Kidney (tissue), 14 donors: ENCODE results near the gene LRPAP1. TPM values are rescaled to one million over a fixed set of nuclear protein-coding genes. Genes with fewer than 3 reads are reported as not detected.

Source experiments
- DNase-seq, 5 donors: peaks; one replicate each; pipeline ENCODE4 v3.0.0-alpha.2; 2013 to 2020
- FAIRE-seq: peaks from 2 replicates; lab custom pipeline; 2012; peaks lifted over from hg19 to GRCh38; lab: Jason Lieb, UNC
- H3K27ac ChIP-seq, 2 donors: one replicate each; pipeline ENCODE4 v1.7.0; 2013; ENCODE audit warnings: low read depth in 2 of 2, low read length in 2 of 2, inconsistent platforms in 1 of 2
- H3K27me3 ChIP-seq: one replicate; pipeline ENCODE4 v1.7.1; 2013; ENCODE audit warnings: low read length, inconsistent platforms; ENCODE audit not compliant: control insufficient read depth, insufficient read depth
- H3K36me3 ChIP-seq, 3 donors: one replicate each; pipeline versions ENCODE4 v1.7.0 to v1.7.1; 2013; ENCODE audit warnings: low read length in 3 of 3, control low read depth in 1 of 3, inconsistent platforms in 1 of 3; ENCODE audit not compliant: insufficient read depth in 3 of 3, control insufficient read depth in 2 of 3
- H3K4me1 ChIP-seq, 3 donors: one replicate each; pipeline versions ENCODE4 v1.7.0 to v1.7.1; 2013; ENCODE audit warnings: low read length in 3 of 3, inconsistent platforms in 1 of 3, low read depth in 1 of 3; ENCODE audit not compliant: control insufficient read depth in 2 of 3, insufficient read depth in 2 of 3
- H3K4me3 ChIP-seq, 3 donors: one replicate each; pipeline versions ENCODE4 v1.7.0 to v1.8.1; 2013; ENCODE audit warnings: low read length in 3 of 3, control low read depth in 1 of 3, inconsistent platforms in 1 of 3
- H3K9ac ChIP-seq, 3 donors: one replicate each; pipeline versions ENCODE4 v1.7.0 to v1.7.1; 2013; ENCODE audit warnings: low read length in 3 of 3, control low read depth in 1 of 3, inconsistent platforms in 1 of 3
- H3K9me3 ChIP-seq, 3 donors: one replicate each; pipeline versions ENCODE4 v1.7.0 to v1.7.1; 2013; ENCODE audit warnings: low read length in 3 of 3, control low read depth in 1 of 3, inconsistent platforms in 1 of 3; ENCODE audit not compliant: control insufficient read depth in 2 of 3, insufficient read depth in 1 of 3
- CTCF ChIP-seq: IDR thresholded peaks from 3 replicates; pipeline ENCODE4 v1.5.1; 2012; ENCODE audit warnings: mild to moderate bottlenecking, moderate library complexity, borderline replicate concordance; ENCODE audit not compliant: insufficient read depth; ENCODE audit errors: extremely low read depth
- intact Hi-C: fragments of 100-400 bp; cut with DNase I; formaldehyde crosslinking; loops from one replicate; pipeline ENCODE4 v1.11.1; 2022
- polyA plus RNA-seq: library from polyadenylated mRNA; stranded (reverse); fragments of 350-450 nt; fragmentation: Illumina TruSeq; extraction: RNeasy Lipid Tissue Mini Kit (QIAGEN cat#74804); gene quantifications from one replicate; pipeline ENCODE4 v1.2.3, GENCODE V29; 2014; ENCODE audit warnings: low read depth, low replicate concordance; ENCODE audit not compliant: insufficient read depth
- total RNA-seq: library from RNA; stranded (reverse); fragmentation: NEBNext Ultra II Directional; extraction: Animal tissue kit (Norgen Biotek cat#: 25700); gene quantifications from one replicate; pipeline ENCODE4 v1.2.1, GENCODE V29; 2021
- donor health status: control.
- donor health status: control.
- donor health status: control.
- donor health status: control.
- donor health status: control.
- donor health status: DM: yes; HTN: yes; CAD: no.
- donor health status: Normal renal cell carcinoma (clear cell type).

LRPAP1 gene
- total and polyA plus RNA-seq, 2 donors from 2014 or later: 204 to 373 TPM

- DNase-seq (no peak), FAIRE-seq (no peak)
- TF ChIP-seq CTCF: no peak
- Histone ChIP-seq H3K4me1 (peaks cover 0 to 2% (median 0%) of the 10 kb centered on the region in 3 donors), H3K36me3 (peaks cover 0 to 18% (median 0%) of the 10 kb centered on the region in 3 donors), H3K27ac (no peak overlapping the region), H3K9ac (no peak overlapping the region), H3K4me3 (no peak overlapping the region), H3K9me3 (no peaks in the 10 kb centered on the region), H3K27me3 (no peaks in the 10 kb centered on the region)
- intact Hi-C loops: no loop called here
Observed at GRCh38 chr4:3502941-3503936, 29.0 kb downstream of the LRPAP1 start.

- H3K9me3 ChIP-seq: no peaks in the 10 kb centered on the region
- H3K4me1 ChIP-seq: peaks cover 0 to 2% (median 0%) of the 10 kb centered on the region in 3 donors
- H3K27me3 ChIP-seq: no peaks in the 10 kb centered on the region
- TF ChIP-seq CTCF: no peak
- intact Hi-C loops: no loop called here
- peaks cover 0 to 14% (median 0%) of the 10 kb centered on the region in 3 donors for H3K36me3 ChIP-seq
- DNase-seq: no peak
- no peak overlapping the region for H3K9ac ChIP-seq
- H3K27ac ChIP-seq: no peak overlapping the region
- no peak for FAIRE-seq
- H3K4me3 ChIP-seq: no peak overlapping the region
Observed at GRCh38 chr4:3501825-3502425, 30.3 kb downstream of the LRPAP1 start.

DNA sequence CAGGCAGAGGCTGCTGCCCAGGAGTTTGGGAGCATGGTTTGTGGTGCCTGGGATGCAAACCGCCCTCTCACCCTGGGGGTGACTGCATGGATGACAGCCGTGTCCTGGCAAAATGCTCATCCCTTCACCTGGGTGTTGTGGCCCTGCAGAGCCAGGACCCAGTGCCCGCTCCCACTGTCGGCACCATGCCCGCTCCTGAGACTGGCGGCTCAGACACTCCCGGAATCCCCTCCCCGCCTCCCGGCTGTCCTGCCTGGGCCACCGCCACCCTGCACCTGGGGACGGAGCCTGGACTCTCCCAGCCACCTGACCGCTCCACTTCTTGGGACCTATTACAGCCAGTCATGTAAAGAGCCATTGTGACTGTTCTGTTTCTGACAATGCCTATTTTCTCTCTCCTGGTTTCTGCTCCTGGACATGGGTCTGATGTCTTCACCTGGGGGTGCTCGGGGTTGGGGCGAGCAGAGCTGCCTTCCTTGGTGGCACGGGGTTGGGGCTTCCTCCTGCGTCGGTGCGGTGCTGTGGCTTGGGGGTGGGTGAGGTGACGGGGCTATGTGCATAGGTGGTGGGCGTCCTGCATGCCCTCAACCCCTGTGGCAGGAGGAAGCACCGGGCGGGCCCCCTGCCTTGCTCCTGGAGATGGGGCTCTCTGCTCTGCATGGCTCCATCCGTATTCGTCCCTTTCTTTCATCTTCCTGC, 30.9 kb downstream of the LRPAP1 start:
- Histone ChIP-seq H3K27ac (no peak overlapping the region), H3K4me3 (no peak overlapping the region), H3K27me3 (no peaks in the 10 kb centered on the region), H3K9ac (no peak overlapping the region), H3K4me1 (peaks cover 0 to 2% (median 0%) of the 10 kb centered on the region in 3 donors), H3K36me3 (peaks cover 0 to 12% (median 0%) of the 10 kb centered on the region in 3 donors), H3K9me3 (no peaks in the 10 kb centered on the region)
- intact Hi-C loops: no loop called here
- FAIRE-seq (no peak), DNase-seq (no peak)
- no peak for TF ChIP-seq CTCF
